Measurements from ENCODE around the gene HLA-G.

The HLA-G gene

GRCh38 chr6:29806387-29806786 lies 21.2 kb upstream of the HLA-G start:
- TF ChIP-seq CTCF (conservative IDR thresholded peaks at IDR 0.05; ENCODE audit: low read length) (no peak), EZH2phosphoT487 (IDR thresholded peaks at IDR 0.05; ENCODE audit: borderline replicate concordance) (no peak)
- H3K4me1 ChIP-seq (ENCODE audit: insufficient read depth, low read length, poor library complexity, severe bottlenecking) = no peaks in the 10 kb centered on the region

DNA sequence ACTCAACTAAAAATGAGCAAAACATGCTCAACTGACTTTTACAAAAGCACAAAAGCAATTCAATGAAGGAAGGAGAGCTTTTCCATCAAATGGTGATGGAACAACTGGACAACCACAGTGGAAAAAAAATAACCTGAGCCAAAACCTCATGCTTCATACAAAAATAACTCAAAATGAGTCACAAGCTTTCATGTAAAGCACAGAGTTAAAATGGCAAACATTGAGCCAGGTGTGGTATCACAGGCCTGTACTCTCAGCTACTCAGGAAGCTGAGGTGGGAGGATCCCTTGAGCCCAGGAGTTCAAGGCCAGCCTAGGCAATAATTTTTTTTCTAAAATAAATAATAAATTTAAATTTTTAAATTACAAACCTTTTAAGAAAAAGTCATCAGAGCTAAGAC lies 18.4 kb upstream of the HLA-G start:
- no peak overlapping the region for H3K4me3 ChIP-seq (ENCODE audit: low read length, poor library complexity, severe bottlenecking)
- H3K79me2 ChIP-seq (ENCODE audit: insufficient read depth, low read length) = no peaks in the 10 kb centered on the region

More at GRCh38 chr6:29806387-29806786, 21.2 kb upstream of the HLA-G start:
- Histone ChIP-seq H3K9ac (ENCODE audit: low read depth, low read length, poor library complexity, severe bottlenecking) (no peak overlapping the region), H3K9me3 (ENCODE audit: insufficient read depth, low read depth, low read length) (no peaks in the 10 kb centered on the region), H4K20me1 (ENCODE audit: insufficient read depth, low read length, poor library complexity, severe bottlenecking) (no peaks in the 10 kb centered on the region), H3K79me2 (ENCODE audit: insufficient read depth, low read length) (no peaks in the 10 kb centered on the region), H3K27me3 (ENCODE audit: insufficient read depth, low read length, poor library complexity, severe bottlenecking) (no peaks in the 10 kb centered on the region), H3K9me2 (replicated peaks; ENCODE audit: low read depth, low read length) (no peaks in the 10 kb centered on the region), H3K4me2 (ENCODE audit: low read depth, low read length, poor library complexity, severe bottlenecking) (no peak overlapping the region), H3K36me3 (ENCODE audit: insufficient read depth, low read length) (no peaks in the 10 kb centered on the region), H3K4me3 (ENCODE audit: low read length, poor library complexity, severe bottlenecking) (no peak overlapping the region), H3F3A (ENCODE audit: low read depth) (no peaks in the 10 kb centered on the region), H2AFZ (ENCODE audit: low read length) (no peak overlapping the region)

GRCh38 chr6:29810371-29810770 lies 17.3 kb upstream of the HLA-G start:
- H4K20me1 ChIP-seq (ENCODE audit: insufficient read depth, low read length, poor library complexity, severe bottlenecking) = no peaks in the 10 kb centered on the region
- H3K79me2 ChIP-seq (ENCODE audit: insufficient read depth, low read length) = no peaks in the 10 kb centered on the region
- no peaks in the 10 kb centered on the region for H3K27me3 ChIP-seq (ENCODE audit: insufficient read depth, low read length, poor library complexity, severe bottlenecking)
- no peaks in the 10 kb centered on the region for H3K4me1 ChIP-seq (ENCODE audit: insufficient read depth, low read length, poor library complexity, severe bottlenecking)
- no peak overlapping the region for H3K4me2 ChIP-seq (ENCODE audit: low read depth, low read length, poor library complexity, severe bottlenecking)
- H3K4me3 ChIP-seq (ENCODE audit: low read length, poor library complexity, severe bottlenecking) = no peak overlapping the region
- no peak for TF ChIP-seq EZH2phosphoT487 (IDR thresholded peaks at IDR 0.05; ENCODE audit: borderline replicate concordance)
- no peak for TF ChIP-seq CTCF (conservative IDR thresholded peaks at IDR 0.05; ENCODE audit: low read length)
- H3K9me2 ChIP-seq (replicated peaks; ENCODE audit: low read depth, low read length) = no peaks in the 10 kb centered on the region
- H2AFZ ChIP-seq (ENCODE audit: low read length) = no peak overlapping the region
- H3K36me3 ChIP-seq (ENCODE audit: insufficient read depth, low read length) = no peaks in the 10 kb centered on the region
- H3F3A ChIP-seq (ENCODE audit: low read depth) = no peaks in the 10 kb centered on the region
- no peak overlapping the region for H3K9ac ChIP-seq (ENCODE audit: low read depth, low read length, poor library complexity, severe bottlenecking)
- no peaks in the 10 kb centered on the region for H3K9me3 ChIP-seq (ENCODE audit: insufficient read depth, low read depth, low read length)

More for the DNA sequence above, 18.4 kb upstream of the HLA-G start:
- Histone ChIP-seq H3K27me3 (ENCODE audit: insufficient read depth, low read length, poor library complexity, severe bottlenecking) (no peaks in the 10 kb centered on the region), H3K9ac (ENCODE audit: low read depth, low read length, poor library complexity, severe bottlenecking) (no peak overlapping the region), H4K20me1 (ENCODE audit: insufficient read depth, low read length, poor library complexity, severe bottlenecking) (no peaks in the 10 kb centered on the region), H3K4me1 (ENCODE audit: insufficient read depth, low read length, poor library complexity, severe bottlenecking) (no peaks in the 10 kb centered on the region), H2AFZ (ENCODE audit: low read length) (no peak overlapping the region), H3K9me2 (replicated peaks; ENCODE audit: low read depth, low read length) (no peaks in the 10 kb centered on the region), H3K9me3 (ENCODE audit: insufficient read depth, low read depth, low read length) (no peaks in the 10 kb centered on the region), H3K4me2 (ENCODE audit: low read depth, low read length, poor library complexity, severe bottlenecking) (no peak overlapping the region), H3K36me3 (ENCODE audit: insufficient read depth, low read length) (no peaks in the 10 kb centered on the region), H3F3A (ENCODE audit: low read depth) (no peaks in the 10 kb centered on the region)
- TF ChIP-seq CTCF (conservative IDR thresholded peaks at IDR 0.05; ENCODE audit: low read length) (no peak), EZH2phosphoT487 (IDR thresholded peaks at IDR 0.05; ENCODE audit: borderline replicate concordance) (no peak)

Measured in Loucy (cell line).